GOT3 (cell line): ENCODE data around the gene SH3GL3.

Experiments
- DNase-seq: peaks from one replicate; lab custom pipeline; 2025; ENCODE audit warnings: mixed read lengths; lab: John Stamatoyannopoulos, UW

Gene SH3GL3

GRCh38 chr15:83510001-83510400, 62.9 kb downstream of the SH3GL3 start:
- no peak for DNase-seq

DNA sequence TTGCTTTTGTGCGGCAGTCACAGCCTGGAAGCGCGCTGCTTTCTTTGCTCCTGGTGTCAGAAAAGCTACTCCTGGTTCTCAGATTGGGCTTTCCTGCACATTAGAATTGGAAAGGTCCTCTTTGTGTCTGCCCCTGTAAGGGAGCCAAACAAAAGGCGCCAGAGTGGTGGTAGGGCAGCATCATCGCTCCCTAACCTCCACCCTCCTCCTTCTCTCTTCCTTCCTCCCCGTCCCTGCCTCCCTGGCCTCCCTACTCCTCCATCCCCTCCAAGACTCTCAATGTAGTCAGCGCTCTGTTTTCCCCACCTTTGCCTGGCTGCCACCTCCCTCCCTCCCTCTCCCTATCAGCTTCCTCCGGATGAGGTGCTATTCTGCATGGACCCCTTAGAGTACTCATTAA, 65.3 kb downstream of the SH3GL3 start:
- DNase-seq: no peak

- no peak for DNase-seq
Observed at GRCh38 chr15:83514584-83514983, 67.4 kb downstream of the SH3GL3 start.

GRCh38 chr15:83515164-83515563, 68.0 kb downstream of the SH3GL3 start:
- DNase-seq: no peak

DNA sequence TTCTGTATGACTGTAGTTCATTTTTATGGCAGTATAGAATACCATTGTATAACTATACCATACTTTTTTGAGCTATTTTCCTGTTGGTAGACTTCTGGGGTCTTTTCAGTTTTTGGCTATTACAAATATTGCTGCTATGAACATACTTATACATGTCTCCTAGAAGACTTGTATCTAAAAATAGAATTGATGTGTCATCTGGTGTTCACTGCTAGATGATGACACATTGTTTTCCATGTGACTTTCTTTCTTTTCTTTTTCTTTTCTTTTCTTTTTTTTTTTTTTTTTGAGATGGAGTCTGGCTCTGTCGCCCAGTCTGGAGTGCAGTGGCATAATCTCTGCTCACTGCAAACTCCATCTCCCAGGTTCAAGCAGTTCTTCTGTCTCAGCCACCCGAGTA, 69.8 kb downstream of the SH3GL3 start:
- DNase-seq: no peak

DNA sequence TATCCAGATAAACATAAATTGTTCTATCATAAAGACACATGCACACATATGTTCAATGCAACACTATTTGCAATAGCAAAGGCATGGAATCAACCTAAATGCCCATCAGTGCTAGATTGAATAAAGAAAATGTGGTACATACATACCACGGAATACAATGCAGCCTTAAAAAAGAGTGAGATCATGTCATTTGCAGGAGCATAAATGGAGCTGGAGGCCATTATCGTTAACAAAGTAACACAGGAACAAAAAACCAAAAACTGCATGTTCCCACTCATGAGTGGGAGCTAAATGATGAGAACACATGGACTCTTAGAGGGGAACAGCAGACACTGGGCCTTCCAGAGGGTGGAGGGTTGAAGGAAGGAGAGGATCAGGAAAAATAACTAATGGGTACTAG, 79.2 kb downstream of the SH3GL3 start:
- no peak for DNase-seq

DNA sequence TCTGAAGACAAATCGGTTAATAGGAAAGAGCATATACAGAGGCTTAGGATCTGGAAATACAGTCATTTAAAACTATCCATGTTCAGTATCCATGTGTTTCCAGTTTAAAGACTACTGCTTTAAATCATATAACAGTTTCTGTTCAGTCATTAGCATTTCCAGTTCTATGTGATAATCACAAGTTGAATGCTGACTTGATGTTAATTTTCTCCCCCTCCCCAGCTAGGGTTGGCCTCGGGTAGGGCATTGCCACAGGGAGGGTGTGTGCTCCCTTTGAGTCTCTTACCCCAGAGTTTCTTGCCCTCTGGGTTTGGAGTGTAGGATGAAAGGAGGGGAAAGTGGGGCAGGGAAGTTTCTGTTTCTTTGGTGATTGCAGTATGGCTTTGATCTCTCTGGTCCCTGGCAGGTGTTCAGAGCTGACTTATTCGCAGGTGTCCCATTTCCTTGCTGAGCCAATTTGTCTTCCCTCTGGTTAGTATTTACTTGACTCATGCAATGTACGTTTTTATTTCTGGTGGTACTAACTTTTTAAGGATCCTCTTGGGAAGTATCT, 86.3 kb downstream of the SH3GL3 start:
- DNase-seq: no peak

GRCh38 chr15:83537606-83538005, 90.5 kb downstream of the SH3GL3 start:
- no peak for DNase-seq

GRCh38 chr15:83538682-83539081, 91.5 kb downstream of the SH3GL3 start:
- no peak for DNase-seq

DNA sequence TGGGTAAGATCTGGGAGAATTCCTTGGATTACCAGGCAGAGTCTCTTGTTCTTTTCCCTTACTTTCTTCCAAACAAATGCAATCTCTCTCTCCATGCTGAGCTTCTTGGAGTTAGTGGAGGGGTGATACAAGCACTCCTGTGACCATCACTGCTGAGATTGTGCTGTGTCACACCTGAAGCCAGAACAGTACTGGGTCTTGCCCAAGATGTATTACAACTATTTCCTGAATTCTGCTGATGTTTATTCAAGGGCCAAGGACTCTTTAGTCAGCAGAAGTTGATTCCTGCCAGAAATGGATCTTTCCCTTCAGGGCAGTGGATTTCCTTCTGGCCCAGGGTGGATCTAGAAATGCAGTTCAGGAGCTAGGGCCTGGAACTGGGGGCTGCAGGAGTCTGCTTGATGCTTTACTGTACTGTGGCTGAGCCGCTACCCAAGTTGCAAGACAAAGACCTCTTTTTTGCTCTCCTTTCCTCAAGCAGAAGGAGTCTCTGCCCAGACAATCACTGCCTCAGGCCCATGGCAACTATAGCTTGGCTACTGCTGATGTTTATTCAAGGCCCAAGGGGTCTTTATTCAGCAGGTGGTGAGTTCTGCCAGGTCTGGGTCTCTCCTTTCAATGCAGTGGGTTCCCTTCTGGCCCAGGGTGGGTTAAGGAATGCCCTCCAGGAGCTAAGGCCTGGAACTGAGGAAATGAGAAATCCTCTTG, 98.8 kb downstream of the SH3GL3 start:
- no peak for DNase-seq

- DNase-seq: no peak
Observed at GRCh38 chr15:83546512-83546888, 99.4 kb downstream of the SH3GL3 start.

DNA sequence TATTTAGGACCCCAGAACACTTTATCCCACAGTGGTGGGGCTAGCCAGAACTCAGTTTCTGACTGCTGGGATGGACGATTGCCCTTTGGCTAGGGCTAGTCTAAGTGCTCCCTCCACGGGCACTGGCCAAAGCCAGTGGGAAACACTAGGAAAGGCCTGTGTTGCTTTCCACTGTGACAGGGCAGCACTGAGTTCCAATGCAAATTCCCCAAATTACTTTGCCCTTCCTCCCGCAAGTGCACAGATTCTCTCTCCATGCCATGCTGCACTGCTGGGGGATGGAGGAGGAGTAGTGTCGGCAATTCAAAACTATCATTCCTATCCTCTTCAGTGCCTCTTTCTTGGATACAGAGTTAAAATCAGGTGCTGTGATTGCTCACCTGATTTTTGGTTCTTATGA, 100.0 kb downstream of the SH3GL3 start:
- no peak for DNase-seq

DNA sequence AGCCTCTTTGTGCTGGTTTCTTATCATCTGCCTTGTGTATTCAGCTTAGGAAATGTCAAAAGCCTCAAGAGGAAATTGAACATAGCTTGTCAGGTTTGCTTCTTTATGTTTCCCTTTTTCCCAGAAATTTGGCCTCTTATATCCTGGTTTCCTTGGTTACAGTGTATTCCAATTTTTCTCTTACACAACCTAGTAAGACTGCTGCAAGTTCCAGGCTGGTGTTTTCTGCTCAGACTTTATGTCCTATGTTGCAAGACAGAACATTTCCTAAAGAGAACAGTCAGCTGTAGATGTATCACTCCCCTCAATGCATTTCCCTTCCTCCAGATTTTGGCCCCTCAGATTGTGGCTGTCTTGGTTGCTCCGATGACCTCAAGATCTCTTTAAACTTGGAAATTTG, 102.5 kb downstream of the SH3GL3 start:
- no peak for DNase-seq

- DNase-seq: no peak
Observed at GRCh38 chr15:83554558-83554957, 107.4 kb downstream of the SH3GL3 start.

DNA sequence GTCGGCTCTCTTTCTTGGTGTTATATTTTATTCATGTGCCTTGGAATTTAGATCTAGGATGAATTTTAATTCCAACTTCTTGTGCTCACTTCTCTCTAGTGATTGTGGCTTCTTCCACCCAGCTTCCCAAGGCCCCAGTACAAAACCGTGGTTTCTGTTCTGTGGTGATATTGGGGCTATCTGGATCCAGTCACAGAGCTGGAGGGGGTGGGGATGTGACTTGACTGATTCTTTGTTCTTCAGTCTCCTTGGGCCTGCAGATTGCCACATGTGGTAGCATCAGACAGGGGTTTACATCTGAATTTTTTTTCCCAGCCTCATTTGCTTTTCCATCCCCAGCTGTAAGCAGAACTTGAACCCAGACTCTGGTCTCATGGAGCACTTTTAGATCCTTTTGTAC, 108.2 kb downstream of the SH3GL3 start:
- no peak for DNase-seq

GRCh38 chr15:83556068-83556467, 108.9 kb downstream of the SH3GL3 start:
- DNase-seq: no peak

- DNase-seq: no peak
Observed at GRCh38 chr15:83556754-83557153, 109.6 kb downstream of the SH3GL3 start.

- DNase-seq: no peak
Observed at GRCh38 chr15:83558146-83558545, 111.0 kb downstream of the SH3GL3 start.

- DNase-seq: no peak
Observed at GRCh38 chr15:83559310-83559966, 112.3 kb downstream of the SH3GL3 start.

- no peak for DNase-seq
Observed at GRCh38 chr15:83561661-83562060, 114.5 kb downstream of the SH3GL3 start.

GRCh38 chr15:83565138-83565537, 118.0 kb downstream of the SH3GL3 start:
- no peak for DNase-seq

DNA sequence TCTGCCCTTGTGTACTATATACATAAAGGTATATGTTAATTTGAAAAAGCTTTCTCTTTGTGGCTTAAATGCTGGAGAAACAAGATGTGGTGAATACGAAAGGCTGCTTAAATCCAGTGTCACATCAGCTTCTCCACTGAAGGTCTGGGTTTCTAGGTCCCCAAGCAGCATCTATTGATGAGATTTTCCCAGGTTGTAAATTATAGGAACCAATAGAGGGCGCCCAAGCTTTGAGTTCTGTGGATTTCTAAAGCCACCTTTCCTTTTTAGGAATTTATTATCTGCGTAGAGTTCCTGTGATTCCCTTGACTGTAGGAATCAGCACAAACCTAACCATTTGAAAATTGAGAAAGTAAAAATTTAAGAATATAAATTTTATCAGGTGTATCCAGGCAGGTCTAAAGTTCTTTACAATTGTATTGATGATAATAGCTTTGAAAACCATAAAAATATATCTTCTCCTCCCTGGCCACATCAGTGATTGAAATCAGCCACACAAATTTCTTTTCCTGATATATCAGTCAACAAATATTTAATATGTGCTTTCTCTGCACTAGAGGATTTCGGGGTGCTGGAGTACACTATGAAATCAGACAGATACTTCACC, 118.5 kb downstream of the SH3GL3 start:
- no peak for DNase-seq

DNA sequence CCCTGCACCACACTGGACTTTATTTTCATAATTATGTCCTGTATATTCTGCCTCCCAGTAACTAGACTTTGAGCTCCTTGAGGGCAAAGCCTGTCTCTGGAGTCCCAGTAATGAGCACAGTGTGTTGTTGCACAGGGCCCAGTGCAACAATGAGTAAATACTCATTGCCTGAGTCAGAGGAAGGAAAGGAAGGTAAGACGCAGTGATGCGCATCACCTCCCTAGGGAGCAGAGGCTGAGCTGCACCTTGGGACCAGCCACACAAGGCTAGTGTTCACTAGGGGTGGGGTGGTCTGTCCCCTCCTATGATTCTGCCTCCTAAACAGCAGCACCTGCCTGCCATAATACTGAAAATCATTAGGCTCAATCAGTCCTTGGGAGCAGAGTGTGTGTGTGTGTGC, 120.2 kb downstream of the SH3GL3 start:
- no peak for DNase-seq
